ENCODE results near the gene FOXN3. TPM values are rescaled to one million over a fixed set of nuclear protein-coding genes. Genes with fewer than 3 reads are reported as not detected.

The FOXN3 gene
- total RNA-seq, 2 donors from 2014 or later: 42.3 to 61.6 TPM

DNA sequence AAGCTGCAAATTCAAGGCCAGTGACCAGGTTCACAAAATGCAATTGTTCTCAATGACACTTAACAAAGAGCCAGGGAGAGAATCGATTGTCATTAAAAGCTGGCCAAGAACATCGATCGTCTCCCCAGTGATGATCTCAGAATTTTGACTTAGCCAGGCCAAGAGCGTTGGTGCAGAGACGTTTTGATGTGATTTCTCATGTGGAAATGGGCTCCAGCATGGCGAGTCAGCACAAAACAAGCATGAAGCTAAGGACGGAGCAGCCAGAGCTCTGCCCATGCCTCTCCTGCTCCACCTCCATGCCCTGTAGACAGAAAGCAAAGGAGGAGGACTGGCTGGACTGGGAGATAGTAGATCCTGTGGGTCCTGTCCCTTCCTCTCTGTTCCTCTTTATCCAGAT is 270.8 kb downstream of the FOXN3 start:
- DNase-seq: no peak
- H3K36me3 ChIP-seq (replicated peaks in 1 of 2; ENCODE audit: insufficient read depth in 1 of 2, low read depth in 2 of 2): no peaks in the 10 kb centered on the region
- H3K27ac ChIP-seq: no peak overlapping the region
- TF ChIP-seq, protein P1, sequence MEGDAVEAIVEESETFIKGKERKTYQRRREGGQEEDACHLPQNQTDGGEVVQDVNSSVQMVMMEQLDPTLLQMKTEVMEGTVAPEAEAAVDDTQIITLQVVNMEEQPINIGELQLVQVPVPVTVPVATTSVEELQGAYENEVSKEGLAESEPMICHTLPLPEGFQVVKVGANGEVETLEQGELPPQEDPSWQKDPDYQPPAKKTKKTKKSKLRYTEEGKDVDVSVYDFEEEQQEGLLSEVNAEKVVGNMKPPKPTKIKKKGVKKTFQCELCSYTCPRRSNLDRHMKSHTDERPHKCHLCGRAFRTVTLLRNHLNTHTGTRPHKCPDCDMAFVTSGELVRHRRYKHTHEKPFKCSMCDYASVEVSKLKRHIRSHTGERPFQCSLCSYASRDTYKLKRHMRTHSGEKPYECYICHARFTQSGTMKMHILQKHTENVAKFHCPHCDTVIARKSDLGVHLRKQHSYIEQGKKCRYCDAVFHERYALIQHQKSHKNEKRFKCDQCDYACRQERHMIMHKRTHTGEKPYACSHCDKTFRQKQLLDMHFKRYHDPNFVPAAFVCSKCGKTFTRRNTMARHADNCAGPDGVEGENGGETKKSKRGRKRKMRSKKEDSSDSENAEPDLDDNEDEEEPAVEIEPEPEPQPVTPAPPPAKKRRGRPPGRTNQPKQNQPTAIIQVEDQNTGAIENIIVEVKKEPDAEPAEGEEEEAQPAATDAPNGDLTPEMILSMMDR (IDR thresholded peaks at IDR 0.05): no peak
- TF ChIP-seq POLR2A (IDR thresholded peaks at IDR 0.05): no peak
- H3K4me3 ChIP-seq: no peak overlapping the region
- no peaks in the 10 kb centered on the region for H3K27me3 ChIP-seq
- no peaks in the 10 kb centered on the region for H3K9me3 ChIP-seq
- ATAC-seq: no peak
- 73 to 79% methylated on average over 7 of the region's 7 CpGs for WGBS, 2 donors
- intact Hi-C loops (cut with DNase I): no loop called here
- no peaks in the 10 kb centered on the region for H3K4me1 ChIP-seq

DNA sequence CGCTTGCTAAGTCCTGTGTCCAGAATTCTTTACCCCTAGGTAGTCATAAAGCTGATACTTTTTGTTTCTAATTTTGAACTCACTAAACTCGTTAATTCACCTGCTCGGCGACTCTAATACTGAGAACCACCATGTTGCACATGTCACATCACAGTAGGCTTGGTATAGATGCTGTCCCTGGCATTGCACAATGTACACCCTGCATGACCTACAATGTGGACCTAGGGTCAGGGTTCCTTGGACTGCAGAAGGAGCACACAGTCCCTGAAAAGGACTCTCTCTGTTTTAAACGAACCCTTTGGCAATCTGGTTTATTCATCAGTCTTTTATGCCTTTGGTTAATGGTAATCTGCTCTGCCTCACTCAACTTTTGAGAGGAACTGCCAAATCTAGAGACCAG is 272.4 kb downstream of the FOXN3 start:
- H3K4me1 ChIP-seq: no peaks in the 10 kb centered on the region
- H3K27me3 ChIP-seq: no peaks in the 10 kb centered on the region
- intact Hi-C loops (cut with DNase I): no loop called here
- 64 to 67% methylated on average over 5 of the region's 5 CpGs for WGBS, 2 donors
- DNase-seq (no peak), ATAC-seq (no peak)
- no peak overlapping the region for H3K4me3 ChIP-seq
- no peak for TF ChIP-seq POLR2A (IDR thresholded peaks at IDR 0.05)
- TF ChIP-seq, protein P1 (IDR thresholded peaks at IDR 0.05): no peak
- no peaks in the 10 kb centered on the region for H3K9me3 ChIP-seq
- no peaks in the 10 kb centered on the region for H3K36me3 ChIP-seq (replicated peaks in 1 of 2; ENCODE audit: insufficient read depth in 1 of 2, low read depth in 2 of 2)
- H3K27ac ChIP-seq: no peak overlapping the region

- WGBS, 2 donors: 86 to 89% methylated on average over 3 of the region's 3 CpGs
- intact Hi-C loops (cut with DNase I): no loop called here
- H3K9me3 ChIP-seq: no peaks in the 10 kb centered on the region
- no peak overlapping the region for H3K27ac ChIP-seq
- TF ChIP-seq, protein P1 (IDR thresholded peaks at IDR 0.05): no peak
- no peak for TF ChIP-seq POLR2A (IDR thresholded peaks at IDR 0.05)
- H3K36me3 ChIP-seq (replicated peaks in 1 of 2; ENCODE audit: insufficient read depth in 1 of 2, low read depth in 2 of 2): no peaks in the 10 kb centered on the region
- no peak for ATAC-seq
- DNase-seq: no peak
- no peak overlapping the region for H3K4me3 ChIP-seq
- no peaks in the 10 kb centered on the region for H3K27me3 ChIP-seq
- H3K4me1 ChIP-seq: no peaks in the 10 kb centered on the region
These were observed 273.0 kb downstream of the FOXN3 start for GRCh38 chr14:89144066-89144465.

DNA sequence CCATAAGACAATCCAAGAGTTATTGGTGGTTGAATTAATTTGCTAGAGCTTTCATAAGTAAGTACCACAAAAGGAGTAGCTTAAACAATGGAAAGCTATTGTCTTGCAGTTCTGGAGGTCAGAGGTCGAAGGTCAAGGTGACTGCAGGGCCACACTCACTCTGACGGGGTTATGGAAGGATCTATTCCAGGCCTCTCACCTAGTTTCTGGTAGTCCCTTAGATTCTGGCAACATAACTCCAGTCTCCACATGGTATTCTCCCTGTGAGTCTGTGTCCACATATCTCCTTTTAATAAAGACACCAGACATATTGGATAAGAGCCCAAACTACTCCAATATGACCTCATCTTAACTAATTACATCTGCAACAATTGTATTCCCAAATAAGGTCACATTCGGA is 273.4 kb downstream of the FOXN3 start:
- WGBS, 2 donors: 71 to 77% methylated on average over 3 of the region's 3 CpGs
- Histone ChIP-seq H3K9me3 (no peaks in the 10 kb centered on the region), H3K27me3 (no peaks in the 10 kb centered on the region), H3K36me3 (replicated peaks in 1 of 2; ENCODE audit: insufficient read depth in 1 of 2, low read depth in 2 of 2) (no peaks in the 10 kb centered on the region), H3K4me1 (no peaks in the 10 kb centered on the region), H3K4me3 (no peak overlapping the region), H3K27ac (no peak overlapping the region)
- DNase-seq (no peak), ATAC-seq (no peak)
- intact Hi-C loops (cut with DNase I): no loop called here
- TF ChIP-seq POLR2A (IDR thresholded peaks at IDR 0.05): no peak
- TF ChIP-seq, protein P1 (IDR thresholded peaks at IDR 0.05): no peak

- WGBS, 2 donors: 69 to 77% methylated on average over 5 of the region's 5 CpGs
- H3K27ac ChIP-seq: no peak overlapping the region
- no peaks in the 10 kb centered on the region for H3K27me3 ChIP-seq
- DNase-seq (no peak), ATAC-seq (no peak)
- TF ChIP-seq, protein P1 (IDR thresholded peaks at IDR 0.05): no peak
- TF ChIP-seq POLR2A (IDR thresholded peaks at IDR 0.05): no peak
- intact Hi-C loops (cut with DNase I): no loop called here
- H3K4me3 ChIP-seq: no peak overlapping the region
- no peaks in the 10 kb centered on the region for H3K36me3 ChIP-seq (replicated peaks in 1 of 2; ENCODE audit: insufficient read depth in 1 of 2, low read depth in 2 of 2)
- H3K9me3 ChIP-seq: no peaks in the 10 kb centered on the region
- no peaks in the 10 kb centered on the region for H3K4me1 ChIP-seq
These were observed 274.7 kb downstream of the FOXN3 start for GRCh38 chr14:89142366-89142765.
